ENCODE data around the gene NDUFV3.
A peak's percentile ranks its signal among the peaks of the same experiment; 100 is the strongest.
"Not testable (repeated sequence)": the region's sequence is repeated elsewhere in the genome, so short reads cannot be mapped to it uniquely, and the experiment has no call there.

NDUFV3 gene

DNA sequence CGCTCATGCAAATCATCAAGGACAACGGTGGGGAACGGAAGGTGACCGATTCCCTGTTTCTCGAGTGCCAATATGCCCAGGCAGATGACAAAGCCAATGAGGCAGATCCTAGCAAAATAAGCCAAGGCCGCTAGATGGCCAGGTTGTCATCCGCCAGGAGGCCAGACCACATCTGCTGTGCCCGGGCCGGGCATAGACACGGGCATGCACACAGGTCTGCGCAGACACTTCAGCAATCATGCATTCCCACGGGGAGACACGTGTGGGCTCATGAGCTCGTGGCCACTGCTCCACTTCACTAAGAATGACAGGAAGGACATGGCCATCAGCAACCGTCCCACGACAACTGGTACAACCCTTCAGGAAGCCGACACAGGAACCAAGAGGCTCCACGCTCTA is 37.2 kb upstream of the NDUFV3 start:
- DNase-seq (ENCODE audit: low read depth in 2 of 2) = no peak

DNA sequence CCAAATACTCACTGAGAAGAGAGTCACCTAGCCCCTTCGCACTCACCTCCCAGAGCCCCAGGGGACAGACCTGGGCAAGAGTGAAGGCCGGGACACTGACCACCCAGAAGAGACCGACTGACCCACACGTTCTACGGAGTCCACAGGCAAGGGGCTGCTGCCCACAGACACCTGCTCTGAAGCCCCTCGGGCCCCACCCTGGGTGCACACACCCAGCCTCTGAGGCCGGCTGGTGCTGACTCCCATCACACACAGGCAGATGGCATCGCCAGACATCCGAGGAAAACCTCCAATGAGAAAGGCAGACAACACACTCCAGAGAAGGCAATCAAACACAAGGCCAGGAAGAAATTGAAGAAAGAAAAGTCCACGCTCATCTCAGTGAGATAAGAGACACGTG is 35.9 kb upstream of the NDUFV3 start:
- no peak for DNase-seq (ENCODE audit: low read depth in 2 of 2)

DNA sequence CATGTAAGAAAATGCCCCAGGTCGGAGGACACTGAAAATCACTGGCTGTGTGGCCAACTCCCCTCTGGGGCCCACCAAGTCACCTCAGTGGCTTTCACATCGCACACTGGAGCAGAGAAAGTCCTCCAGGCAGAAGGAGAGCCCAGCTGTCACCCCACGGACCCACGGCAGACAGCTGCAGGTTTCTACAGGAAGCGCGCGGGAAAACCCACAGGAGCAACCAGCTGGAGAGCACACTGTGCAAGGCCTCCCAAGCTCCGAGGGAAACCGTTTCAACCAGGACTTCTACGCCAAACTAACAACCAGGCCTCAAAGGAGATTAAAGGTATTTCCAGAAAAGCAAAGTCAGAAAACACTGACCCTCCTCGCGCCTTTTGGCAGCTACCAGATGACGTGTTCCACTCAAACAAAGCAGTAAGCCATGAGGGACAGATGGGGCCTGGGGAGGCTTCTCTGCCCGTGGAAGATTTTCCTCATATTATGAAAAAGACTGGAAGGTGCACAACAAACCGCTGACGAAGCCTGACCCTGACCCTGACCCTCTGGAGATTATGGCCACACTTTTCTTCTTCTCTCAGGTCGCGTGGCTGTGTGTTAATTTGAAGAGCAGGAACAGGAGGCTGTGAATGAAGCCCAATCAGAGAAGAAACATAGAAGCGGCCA is 34.8 kb upstream of the NDUFV3 start:
- no peak for DNase-seq (ENCODE audit: low read depth in 2 of 2)

DNA sequence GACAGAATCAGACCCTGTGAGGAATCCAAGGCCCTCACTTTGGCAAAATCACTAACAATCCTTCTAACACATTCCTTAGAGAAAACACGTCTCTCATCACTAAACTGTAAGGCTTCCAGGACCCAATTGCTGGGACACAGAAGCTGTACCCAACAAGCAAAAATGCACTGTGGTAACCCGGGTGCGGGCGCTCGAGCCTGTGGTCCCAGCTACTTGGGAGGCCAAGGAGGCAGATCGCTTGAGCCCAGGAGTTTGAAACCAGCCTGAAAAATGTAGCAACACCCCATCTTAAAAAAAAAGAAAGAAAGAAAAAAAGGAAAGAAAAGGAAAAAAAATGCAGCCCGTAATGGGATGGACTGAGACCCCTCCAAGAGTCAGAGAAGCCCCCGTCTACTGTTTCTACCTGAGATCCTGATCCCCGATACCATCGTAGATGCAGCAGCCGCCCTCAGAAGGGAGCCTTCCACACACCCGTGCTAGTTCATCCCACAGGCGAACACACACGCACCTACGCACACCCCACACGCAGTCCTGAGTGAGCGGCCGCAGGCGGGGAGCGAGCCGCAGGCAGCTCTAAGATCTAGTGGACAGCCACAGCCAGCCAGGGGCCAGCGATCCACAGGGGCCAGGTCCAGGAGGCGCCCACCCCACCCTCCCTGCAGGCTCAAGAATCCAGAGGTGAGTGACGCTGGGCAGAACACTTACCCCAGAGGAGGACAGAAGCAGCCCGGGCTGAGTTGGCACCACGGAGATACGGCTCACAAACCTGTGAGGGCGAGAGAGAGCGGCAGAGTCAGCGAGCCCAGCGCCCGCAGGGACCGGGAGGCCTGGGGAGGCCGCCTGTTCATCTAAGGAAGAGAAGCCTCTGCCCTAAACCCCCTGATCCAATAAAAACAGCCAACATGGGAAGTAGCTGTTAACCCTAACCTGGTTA is 33.9 kb upstream of the NDUFV3 start:
- DNase-seq (ENCODE audit: low read depth in 2 of 2) = no peak

DNA sequence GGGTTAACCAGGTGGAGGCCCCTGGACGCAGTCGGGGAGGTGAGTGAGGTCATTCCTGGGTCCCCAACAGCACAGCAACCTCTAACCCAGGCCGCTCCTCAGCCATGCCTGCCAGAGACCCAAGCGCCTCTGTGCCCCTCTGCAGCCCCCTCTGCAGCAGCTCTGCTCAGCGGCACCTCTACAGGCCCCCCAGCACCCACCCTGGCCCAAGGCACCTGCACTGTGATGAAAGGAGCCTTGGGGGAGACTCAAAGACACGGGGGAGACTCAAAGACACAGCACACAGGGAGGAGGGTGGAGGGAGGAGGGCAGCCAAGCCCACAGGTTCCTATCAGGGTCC is 33.2 kb upstream of the NDUFV3 start:
- DNase-seq (ENCODE audit: low read depth in 2 of 2) = no peak

DNA sequence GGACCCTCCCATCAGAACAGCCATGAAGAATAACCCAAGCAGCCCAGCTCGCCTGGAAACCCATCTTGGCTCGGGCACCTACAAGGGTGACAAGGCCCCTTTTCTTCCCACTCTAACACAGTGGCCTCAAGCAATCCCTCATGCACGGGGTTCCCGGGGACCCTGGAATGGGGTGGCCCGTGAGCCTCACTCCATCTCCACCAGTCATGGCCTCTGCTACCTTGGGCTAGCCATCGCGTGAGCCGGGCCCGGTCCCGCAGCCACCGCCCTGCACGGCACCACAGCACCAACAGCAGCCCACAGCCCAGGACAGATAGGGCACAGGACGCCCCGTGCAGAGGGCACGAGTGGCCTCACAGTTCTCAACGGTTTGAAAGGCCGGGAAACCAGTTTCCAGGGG is 32.8 kb upstream of the NDUFV3 start:
- DNase-seq (ENCODE audit: low read depth in 2 of 2) = no peak

DNA sequence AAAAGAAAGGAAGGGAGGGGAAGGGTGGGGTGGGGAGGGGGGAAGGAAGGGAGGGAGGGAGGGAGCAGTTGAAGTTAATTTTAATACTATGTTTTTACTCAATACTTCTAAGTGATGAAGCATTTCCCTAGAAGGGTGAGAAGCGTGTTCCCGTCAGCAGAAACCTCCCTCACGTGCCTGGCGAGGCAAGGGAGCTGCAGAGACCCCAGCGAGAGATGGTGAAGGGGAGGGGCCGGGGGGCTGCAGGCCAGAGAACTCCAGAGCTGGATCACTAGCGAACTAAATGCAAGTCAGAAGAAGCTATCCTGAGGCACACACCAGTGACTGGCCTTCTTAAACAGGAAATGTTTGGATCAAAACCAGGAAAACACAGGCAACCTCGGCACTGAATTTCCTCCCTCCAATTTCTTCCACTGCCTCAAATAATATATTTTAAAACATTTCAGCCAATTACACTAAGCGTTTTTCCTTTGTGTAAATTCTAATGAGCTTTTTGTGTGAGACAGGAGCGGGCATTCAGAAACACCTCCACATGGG is 31.7 kb upstream of the NDUFV3 start:
- no peak for DNase-seq (ENCODE audit: low read depth in 2 of 2)

DNA sequence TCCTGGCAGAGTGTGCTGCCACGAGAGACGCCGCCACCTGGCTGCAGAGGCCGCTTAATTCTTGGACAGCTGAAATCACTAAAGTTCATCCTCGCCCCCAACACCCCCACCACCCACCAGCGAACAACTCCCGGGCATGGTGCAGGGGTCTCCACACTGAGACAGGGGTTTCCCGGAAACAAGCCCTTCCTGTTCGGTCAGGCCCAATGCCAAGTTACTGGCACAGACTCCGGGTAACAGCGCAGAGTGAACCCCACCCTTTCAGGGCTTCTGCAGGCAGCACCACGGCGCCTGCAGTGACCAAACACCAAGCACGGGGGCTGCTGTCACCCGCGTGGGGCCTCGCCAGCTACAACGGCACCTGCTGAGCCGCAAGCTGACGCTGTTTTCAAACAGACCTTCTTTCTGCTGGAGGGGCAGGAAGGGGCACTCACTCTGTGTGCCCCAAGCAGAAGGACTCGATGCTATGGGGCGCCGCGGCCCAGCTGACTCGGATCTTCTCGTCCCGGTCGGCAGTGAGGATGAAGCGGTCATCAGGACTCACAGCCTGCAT is 31.2 kb upstream of the NDUFV3 start:
- DNase-seq (ENCODE audit: low read depth in 2 of 2) = no peak

DNA sequence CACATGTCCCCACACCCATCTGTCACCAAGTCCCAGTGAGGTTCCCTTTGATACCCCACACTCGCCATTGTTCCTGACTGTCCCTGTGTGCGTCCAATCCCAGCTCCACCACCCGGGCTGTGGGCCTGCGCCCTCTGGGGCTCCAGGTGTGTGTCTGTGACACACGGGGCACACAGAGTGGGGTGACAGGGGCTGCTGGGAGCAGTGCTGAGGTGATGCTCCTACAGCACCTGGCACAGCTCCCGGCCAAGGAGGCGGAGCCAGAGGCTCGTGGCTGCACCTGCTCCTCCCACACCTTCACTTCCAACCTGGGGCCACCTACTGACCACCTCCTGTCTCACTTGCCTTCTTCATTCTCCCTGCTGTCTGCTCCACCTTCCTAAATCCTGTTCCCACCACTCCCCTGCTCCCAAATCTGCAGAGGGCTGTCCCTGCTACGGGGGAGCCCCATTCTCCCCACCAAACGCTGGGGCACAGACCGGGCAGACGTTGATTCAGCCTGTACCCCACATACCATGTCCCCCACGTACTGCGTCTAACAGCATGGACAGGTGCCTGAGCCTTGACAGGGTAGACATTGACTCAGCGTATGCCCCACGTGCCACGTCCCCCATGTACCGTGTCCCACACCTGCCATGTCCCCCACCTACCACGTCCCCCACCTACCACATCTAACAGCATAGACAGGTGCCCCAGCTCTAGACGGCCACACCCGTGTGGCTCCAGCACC is 30.2 kb upstream of the NDUFV3 start:
- DNase-seq (ENCODE audit: low read depth in 2 of 2) = no peak

DNA sequence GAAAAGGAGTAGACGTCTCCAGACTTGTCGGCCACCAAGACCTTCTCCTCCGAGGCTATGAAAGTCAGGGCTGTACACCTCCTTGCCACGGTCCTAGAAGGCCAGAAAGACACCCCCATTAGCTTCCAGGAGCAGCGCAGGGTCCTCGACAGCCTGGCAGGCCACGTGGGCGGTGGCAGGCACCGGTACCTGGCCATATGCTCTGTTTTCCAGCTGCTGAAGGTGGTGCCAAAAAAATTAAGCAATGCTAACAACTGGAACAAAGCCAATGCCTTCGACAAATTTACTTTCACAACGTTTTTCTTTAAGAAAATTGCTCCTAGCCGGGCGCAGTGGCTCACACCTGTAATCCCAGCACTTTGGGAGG is 29.6 kb upstream of the NDUFV3 start:
- DNase-seq (ENCODE audit: low read depth in 2 of 2) = no peak

DNA sequence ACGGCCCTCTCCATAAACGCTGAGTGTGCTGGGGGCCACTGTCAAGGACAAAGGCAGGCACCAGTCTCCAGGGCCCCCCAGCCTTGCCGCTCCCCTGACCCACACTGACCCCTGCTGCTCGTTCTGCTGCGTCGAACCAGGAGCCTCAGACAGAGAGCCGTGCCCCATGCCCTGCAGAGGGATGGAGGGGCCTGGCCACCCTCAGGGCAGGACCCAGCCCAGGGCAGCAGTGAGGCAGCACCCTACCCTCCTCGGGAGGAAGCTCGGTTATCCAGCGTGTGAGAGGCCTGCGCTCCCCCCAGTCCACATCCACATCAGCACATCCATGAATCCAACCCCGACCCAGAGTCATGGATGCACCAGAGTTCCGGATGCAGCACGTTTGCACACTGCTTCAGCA is 28.8 kb upstream of the NDUFV3 start:
- DNase-seq (ENCODE audit: low read depth in 2 of 2) = no peak

DNA sequence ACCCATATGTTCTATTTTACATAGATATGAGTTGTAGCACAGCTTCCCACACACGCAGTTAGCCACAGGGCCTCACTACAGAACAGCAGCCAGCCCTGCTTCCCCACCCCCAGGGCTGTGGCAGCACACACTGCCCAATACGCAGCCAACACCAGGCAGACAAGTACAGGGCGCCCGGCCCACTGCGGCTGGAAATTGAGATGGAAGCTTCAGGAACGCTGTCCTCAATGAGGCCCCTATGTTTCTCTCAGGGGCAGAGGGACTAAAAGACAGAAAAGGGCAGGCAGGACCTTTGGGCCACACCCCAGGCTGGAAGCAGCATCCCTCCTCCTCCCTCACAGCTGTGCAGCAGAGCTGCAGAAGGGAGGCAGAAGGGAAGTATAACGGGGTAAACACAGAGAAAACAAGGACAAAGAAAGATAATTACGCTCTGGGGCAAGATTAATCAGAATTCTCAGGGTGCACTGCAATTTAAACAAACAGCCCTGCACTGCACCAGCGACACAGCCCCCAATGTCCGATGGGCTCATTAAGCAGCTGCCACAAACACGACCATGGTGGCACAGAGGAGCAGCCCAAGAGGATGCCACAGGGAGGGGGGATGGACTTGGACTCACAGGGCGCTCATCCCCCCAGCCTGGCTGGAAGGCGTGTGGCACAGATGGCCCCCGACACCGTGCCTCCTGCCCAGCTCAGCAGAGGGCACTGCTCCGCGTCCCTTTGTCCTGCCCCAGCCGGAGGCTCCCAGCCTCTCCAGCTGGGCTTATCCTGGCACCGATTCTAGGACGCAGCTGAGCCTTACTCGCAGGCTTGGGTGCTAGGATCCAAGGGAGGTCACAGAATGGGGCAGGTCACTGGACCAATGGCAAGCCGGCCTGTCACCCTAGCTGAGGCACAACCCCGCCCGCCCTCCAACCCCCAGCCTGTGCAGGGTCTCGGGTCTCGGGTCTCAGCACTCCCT is 28.0 kb upstream of the NDUFV3 start:
- DNase-seq (ENCODE audit: low read depth in 2 of 2) = no peak

DNA sequence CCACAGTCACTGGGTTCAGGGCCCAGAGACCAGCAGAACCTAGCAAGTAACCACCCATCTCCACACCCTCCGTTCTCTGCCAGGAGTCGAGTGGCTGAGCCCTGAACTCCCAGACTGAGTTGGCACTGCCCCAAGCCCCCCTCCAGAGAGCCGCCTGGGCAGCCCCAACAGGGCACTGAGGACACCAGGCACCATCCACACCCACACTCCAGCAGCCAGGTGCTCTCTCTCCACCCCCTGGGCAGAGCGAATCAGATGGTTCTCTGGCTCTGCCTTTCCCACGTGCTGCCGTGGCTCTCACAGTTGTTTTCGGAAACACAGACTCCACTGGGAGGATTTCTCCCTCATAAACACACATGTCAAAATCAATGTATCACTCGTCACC is 27.3 kb upstream of the NDUFV3 start:
- no peak for DNase-seq (ENCODE audit: low read depth in 2 of 2)

DNA sequence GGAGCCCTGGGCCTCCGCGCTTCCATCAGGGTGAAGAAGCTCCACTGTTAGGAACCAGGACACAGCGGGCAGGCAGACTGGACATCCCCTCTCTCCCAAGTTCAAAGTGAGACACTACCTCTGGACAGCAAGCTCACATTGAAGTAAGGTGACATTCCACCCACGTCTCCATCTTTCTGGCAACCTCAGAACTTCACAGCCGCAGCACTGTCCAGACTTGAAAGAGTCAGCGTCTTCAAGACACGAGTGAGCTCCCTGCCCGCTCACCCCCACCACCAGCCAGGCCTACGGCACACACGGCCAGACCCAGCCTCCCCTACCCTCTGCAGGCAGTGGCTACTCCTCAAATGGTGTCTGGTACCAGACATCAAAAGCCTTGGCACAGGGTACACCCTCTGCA is 24.9 kb upstream of the NDUFV3 start:
- no peak for DNase-seq (ENCODE audit: low read depth in 2 of 2)

DNA sequence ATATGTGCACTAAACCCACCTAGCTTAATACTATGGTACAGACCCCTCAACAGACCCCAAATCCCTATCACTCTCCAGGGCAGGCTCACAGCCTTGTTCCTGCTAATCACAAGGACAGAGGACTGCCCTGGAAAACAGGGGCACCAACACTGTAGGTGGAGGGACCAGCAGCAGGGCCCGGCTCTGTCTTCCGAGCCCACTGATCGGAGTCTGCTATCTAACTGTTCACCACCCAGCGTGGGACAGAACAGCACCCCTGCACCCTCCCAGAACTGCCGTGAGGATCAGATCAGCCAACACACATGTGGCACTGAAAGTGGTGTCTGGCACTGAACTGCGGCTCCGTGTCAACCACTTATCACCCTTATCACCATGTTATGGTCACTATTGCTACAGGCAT is 20.0 kb upstream of the NDUFV3 start:
- DNase-seq (ENCODE audit: low read depth in 2 of 2) = no peak

DNA sequence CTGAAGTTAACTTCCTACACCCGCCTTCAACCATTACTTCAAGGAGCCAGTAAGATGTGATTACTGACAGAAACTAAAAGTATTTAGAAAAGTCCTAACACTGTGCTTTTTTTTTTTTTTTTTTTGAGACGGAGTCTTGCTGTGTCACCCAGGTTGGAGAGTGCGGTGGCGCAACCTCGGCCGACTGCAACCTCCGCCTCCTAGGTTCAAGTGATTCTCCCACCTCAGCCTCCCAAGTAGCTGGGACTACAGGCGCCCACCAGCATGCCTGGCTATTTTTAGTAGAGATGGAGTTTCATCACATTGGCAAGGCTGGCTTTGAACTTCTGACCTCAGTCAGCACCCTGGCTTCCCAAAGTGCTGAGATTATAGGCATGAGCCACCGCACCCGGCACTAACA is 17.3 kb upstream of the NDUFV3 start:
- DNase-seq (ENCODE audit: low read depth in 2 of 2) = not testable (repeated sequence)

DNA sequence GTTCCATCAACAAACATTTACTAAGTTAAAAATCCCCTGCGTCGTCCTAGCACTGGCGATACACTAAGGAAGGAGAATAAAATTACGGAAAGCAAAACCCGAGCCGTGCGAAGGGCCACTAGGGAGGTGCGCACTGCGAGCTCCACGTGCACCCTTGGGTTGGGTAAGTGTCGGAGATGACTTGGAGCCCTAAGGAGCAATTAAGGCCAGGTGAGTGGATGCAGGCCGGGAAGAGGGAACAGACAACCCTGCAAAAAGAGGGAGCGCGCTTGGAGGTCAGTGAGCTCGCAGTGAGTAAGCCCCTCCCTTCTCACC is 14.5 kb upstream of the NDUFV3 start:
- DNase-seq (ENCODE audit: low read depth in 2 of 2) = no peak

DNA sequence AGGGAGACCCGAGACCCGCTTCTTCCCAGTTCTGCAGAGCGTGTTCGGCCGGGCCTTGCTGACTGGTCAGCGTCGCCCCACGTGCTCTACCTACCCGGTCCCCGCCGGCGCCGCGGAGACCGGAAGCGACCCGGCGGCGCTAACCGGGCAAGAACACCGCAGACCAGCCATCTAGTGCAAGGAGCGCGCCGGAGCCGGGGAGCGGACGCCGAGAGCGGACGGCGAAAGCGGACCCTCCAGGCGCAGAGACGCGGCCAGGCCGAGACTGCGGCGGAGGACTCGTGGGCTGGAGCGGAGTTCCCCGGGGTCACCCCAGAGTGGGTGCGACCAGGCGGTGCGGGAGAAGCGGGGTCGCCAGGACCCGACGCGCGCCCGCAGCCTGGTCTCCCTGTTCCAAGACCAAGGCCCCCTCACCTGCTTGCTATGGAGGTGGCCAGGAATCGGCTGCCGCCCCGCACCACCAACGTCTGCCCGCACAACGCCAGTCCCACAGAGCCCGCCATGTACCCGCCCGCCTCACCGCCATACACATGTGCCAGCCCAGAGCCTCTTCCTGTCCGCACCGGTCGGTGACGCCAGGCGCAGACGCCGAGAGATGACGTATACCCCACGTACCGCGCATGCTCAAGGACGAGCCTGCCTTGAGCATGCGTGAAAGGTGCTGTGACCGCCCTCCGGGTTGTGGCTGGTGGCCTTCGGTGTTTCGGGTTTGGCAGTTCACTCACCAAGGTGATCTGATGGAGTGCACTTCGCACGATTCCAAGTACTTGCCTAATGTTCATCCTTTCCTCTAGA is 13.9 kb upstream of the NDUFV3 start, which contains the start of gene WDR4:
Gene WDR4 (minus strand): TSS at position 547 of the 795 bp plus-strand sequence. CDS start 44 bp downstream, at position 503.
- DNase-seq (ENCODE audit: low read depth in 2 of 2) = peak; percentile 98

DNA sequence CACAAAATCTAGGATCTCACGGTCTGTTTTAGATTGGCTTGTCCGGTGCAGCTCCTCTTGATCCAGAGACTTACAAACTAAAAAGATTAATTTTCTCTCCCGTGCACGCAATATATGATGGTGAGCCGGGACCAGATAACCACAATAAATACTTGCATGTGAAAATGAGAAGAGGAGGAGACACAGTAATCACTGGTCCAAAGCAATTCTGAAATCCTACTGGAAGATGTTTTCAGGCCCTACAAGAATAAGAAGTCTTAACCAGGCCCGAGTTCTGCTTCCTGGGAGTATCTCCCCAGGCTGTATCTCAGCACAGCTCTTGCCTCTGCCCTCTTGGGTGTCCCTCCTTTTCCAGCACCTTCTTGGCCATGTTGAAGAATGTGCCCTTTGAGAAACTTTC is 12.8 kb upstream of the NDUFV3 start:
- DNase-seq (ENCODE audit: low read depth in 2 of 2) = no peak

DNA sequence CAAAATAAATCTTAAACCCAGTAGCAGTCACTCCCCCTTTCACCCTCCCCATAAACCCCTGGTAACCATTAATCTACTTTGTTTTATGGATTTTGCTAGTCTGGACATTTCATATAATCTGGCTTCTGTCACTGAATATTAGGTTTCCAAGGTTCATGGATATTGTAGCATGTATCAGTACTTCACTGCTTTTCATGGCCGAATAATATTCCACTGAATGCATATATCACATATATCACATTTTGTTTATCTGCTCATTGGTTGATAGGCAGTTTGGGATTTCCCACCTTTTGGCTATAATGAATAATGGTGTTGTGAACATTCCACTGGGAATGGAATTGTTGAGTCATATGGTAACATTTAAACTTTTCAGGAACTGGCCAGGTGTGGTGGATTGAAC is 9.2 kb upstream of the NDUFV3 start:
- no peak for DNase-seq (ENCODE audit: low read depth in 2 of 2)

Measured in stimulated activated CD4-positive, alpha-beta T cell treated with anti-CD3 and anti-CD28 coated beads, Interleukin-15, amount 100 ng/mL, for 48 hours (primary cell).